Transverse colon (tissue), 4 donors: Measurements from ENCODE around the gene MMD.

Experiments used
- CTCF ChIP-seq, 5 experiments: fragments of 200-600 bp in 3 of 5; fragments of 450-650 bp in 2 of 5; sonication (generic) in 3 of 5; IDR thresholded peaks; 1 replicate in 2 of 5; 2 replicates in 3 of 5; pipeline ENCODE4 v1.5.1; 2016 to 2017; ENCODE audit warnings: antibody characterized with exemption in 5 of 5, inconsistent platforms in 3 of 5, mild to moderate bottlenecking in 2 of 5, moderate library complexity in 1 of 5
- EP300 ChIP-seq: sonication (generic); formaldehyde crosslinking; IDR thresholded peaks from one replicate; pipeline ENCODE4 v1.6.1; 2017; ENCODE audit warnings: antibody characterized with exemption, low read depth
- POLR2A ChIP-seq: fragments of 450-650 bp; IDR thresholded peaks from one replicate; pipeline ENCODE4 v1.6.1; 2016; ENCODE audit warnings: antibody characterized with exemption, mild to moderate bottlenecking, moderate library complexity
- POLR2AphosphoS5 ChIP-seq, 3 donors: sonication (generic); formaldehyde crosslinking; IDR thresholded peaks; one replicate each; pipeline ENCODE4 v1.6.1; 2016; ENCODE audit warnings: antibody characterized with exemption in 3 of 3

GRCh38 chr17:55430541-55431288, 9.1 kb upstream of the MMD start:
- TF ChIP-seq POLR2AphosphoS5 (IDR thresholded peaks at IDR 0.05) = no peak
- TF ChIP-seq CTCF (IDR thresholded peaks at IDR 0.05) = no peak
- no peak for TF ChIP-seq POLR2A
- no peak for TF ChIP-seq EP300
